ENCODE measurements around the gene ZFR2.

ZFR2 gene

DNA sequence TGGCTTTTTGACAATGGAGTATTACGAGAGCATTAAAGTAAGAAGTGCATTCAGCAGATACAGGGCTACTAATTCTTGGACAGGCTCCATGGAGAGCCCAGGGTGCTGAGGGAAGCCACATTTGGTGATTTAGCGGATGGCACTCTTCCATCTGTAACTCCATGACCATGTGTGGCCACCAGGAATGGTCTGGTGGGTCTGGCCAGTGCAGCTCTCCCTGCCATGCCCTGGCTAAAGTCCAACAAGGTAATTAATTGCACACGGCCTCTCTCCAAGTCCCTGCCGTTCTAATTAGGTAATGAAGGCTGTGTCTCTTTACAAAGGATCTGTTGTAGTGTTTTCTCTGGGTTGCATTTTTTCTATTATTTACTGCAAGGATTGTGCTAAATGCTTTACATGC, 4.3 kb upstream of the ZFR2 start:
- no peak for DNase-seq

DNA sequence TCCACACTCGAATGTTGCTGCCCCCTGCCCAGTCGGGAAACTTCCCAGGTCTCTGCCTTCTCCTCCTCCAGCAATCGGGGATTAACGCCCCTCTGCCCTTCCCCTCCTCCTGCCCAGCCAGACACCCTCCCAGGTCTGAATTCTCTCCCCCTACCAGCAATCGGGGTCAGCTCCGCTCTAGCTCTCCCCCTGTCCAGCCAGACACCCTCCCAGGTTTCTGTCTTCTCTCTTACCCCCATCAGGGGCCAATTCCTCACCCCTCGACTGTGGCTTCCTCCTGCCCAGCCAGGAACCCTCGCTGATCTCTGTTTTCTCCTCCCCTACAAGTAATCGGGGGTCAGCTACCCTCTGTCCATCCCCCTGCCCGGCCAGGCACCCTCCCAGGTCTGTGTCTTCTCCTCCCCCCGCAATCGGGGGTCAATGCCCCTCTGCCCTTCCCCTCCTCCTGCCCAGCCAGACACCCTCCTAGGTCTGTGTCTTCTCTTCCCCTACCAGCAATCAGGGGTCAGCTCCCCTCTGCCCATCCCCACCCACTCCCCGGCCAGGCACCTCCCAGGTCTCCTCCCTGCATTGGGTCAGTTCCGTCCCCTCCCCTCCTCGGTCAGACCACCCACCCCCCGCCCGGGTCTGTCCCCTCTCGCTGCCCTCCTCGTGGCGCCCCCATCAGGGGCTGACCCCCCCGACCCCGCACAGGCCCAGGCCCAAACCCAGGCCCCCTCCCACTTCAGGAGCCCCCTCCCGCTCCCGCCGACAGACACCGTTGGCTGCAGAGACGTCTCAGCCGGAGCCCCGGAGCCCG, 668 bp downstream of the ZFR2 start:
- DNase-seq: no peak

- DNase-seq: no peak
Measured at GRCh38 chr19:3866910-3867638, 1.8 kb downstream of the ZFR2 start.

DNA sequence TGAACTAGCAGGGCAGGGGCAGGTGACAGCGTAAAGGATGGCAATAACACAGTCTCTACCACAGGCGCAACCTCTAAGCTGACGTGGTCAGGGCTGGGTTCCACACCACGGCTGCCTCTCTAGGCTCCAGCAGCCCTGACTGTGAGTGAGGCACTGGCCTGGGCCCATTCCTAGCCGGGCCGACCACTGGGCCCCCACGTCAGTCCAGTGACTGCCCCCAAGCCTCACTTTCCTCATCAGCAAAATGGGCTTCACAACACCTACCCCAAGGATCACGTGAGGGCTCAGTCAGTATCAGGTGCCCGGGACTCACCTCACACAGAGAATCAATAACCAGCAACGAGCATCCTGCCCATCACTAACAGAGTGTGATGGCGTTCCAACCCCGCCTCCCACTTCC, 5.2 kb downstream of the ZFR2 start:
- no peak for DNase-seq

DNA sequence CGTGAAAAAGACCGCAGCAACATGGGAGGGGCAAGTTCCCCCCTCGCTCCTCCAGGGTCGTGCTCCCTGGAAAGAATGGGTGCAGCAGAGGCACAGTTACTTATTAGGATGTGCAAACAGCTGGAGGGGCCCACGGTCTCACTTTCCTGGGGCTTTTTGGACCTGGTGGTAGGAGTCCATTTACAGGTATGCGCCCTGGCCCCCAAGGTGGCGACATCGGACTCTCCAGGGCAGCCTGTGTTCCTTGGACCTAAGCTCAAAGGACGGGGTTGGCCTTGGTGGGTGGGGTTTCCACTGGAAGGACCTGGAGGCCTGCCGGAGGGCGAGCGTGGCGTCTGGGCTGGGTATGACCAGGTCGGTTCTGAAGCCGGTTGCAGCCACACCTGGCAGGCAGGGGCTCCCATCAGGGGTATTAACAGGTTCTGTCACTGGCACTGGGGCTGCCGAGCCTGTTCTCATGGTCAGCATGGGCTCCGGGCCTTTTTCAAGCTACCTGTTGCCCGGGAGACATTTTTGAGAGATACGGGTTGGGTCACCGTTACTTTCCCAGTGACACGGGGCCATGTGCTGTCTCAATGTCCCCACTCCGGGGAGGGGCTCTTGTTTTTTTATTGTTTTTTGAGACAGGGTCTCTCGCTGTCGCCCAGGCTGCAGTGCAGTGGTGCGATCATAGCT, 5.9 kb downstream of the ZFR2 start:
- DNase-seq: no peak

DNA sequence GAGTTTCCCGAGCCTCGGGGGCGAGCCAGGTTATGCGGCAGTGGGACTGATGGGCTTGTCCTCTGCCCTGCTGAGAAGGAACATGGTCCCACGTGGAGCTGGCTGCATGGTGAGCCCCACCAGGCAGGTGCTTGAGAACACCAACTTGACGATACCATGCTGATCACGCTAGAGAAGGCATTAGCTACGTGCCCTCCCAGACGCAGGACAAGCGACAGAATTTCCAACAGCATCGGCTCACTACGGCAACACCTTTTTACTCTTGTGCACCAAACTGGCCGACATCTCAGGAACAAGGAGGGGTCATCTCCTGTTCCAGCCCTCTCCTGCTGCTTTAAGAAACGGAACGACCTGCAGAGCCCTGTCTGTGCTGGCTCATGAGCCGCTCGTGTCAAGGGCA, 8.3 kb downstream of the ZFR2 start:
- DNase-seq: no peak

DNA sequence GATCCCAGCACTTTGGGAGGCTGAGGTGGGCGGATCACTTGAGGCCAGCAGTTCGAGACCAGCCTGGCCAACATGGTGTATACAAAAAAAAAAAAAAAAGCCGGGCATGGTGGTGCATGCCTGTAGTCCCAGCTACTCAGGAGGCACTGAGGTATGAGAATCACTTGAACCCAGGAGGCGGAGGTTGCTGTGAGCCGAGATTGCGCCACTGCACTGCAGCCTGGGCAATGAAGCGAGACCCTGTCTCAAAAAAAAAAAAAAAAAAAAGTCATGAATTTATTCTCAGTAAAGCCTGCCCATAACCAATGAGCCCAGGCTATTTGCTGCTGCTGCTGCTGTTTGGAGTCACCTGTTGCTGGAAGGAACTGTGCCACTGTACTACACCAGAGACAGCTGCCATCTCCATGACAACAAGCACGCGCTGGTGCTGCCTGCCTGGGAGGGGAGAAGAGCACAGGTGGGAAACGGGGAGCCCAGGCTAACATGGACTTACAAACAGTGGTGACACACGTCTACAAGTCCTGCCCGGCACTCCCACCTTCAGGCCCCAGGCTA, 11.3 kb downstream of the ZFR2 start:
- no peak for DNase-seq

DNA sequence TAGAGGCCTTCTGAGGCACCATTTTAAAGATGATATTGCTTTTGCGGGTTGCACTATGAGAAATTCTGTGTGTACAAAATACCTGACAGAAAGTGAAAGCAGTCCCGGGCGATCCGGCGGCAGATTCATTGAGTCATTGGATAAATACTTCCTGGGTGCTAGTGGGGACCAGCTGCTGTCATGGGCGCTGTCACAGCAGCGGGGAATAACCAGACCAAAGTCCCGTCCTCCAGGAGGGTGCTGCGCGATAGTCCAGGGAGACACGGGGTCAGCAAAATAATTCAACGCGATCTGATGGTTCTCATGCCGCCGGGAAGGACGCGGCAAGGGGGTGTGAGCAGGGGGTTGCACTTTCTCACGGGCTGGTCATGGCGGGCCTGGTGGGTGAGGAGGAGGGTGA, 13.5 kb downstream of the ZFR2 start:
- DNase-seq: no peak

- no peak for DNase-seq
Measured at GRCh38 chr19:3852614-3853254, 16.1 kb downstream of the ZFR2 start.

DNA sequence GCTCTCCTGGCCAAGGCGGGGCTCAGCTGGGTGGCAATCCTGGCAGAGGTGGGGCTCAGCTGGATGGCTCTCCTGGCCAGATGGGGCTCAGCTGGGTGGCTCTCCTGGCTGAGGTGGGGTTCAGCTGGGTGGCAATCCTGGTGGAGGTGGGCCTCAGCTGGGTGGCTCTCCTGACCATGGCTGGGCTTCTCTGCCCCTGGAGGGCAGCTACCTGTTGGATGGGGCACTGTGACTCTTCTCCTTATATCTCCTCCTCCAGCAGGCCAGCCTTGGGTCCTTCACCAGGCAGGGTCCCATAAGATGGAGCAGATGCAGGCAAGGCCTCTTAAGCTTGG, 16.7 kb downstream of the ZFR2 start:
- DNase-seq: no peak

DNA sequence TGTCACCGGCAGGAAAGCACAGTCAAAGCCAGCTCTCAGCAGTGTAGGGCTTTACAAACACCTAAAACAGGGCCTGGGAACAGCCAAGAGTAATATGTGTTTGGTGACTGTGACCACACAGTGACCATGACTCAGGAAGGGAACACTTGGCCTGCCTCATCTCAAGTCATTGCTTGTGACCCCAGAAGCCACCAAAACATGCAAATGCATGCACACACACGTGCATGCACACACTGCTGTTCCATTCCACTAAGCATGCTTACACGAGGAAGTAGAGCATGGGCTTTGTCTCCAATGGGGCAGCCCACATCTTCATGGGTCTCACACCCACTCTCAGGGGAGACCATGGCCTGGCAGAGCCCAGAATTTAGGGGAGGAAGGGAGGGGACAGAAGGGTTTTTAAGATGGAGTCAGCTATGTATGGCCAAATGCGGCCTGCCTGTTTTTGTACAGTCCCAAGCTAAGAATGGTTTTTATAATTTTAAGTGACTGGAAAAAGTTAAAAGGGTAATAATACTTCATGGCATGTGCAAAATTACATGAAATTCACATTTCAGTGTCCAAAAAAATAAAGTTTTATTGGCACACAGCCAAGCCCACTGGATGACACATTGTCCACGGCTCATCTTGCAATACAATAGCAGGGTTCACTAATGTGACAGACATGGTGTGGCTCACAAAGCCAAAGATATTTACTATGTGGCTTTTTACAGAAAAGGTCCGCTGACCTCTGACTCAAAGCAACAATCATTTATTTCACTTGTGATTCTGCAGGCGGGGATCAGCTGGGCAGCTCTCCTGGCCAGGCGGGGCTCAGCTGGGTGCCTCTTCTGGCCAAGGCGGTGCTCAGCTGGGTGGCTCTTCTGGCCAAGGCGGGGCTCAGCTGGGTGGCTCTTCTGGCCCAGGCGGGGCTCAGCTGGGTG, 17.3 kb downstream of the ZFR2 start:
- DNase-seq: no peak

- no peak for DNase-seq
Measured at GRCh38 chr19:3850320-3850972, 18.4 kb downstream of the ZFR2 start.

DNA sequence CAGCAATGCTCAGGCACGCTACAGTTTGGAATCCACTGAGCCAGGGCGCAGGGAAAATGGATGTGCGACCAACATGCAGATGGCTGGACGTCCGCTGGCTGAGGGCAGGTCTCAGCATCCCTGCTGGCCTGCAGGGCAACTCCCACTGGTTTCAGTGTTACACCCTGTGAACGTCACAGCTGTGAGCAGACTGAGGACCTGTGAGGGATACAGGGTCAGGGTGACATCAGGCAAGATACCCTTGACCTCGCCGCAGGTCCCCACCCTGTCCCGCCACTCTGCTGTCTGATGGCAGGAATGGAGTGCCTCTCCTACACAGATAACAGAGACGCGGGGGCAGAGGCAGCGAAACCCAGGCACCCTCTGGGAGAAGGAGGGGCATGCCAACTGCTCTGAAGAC, 19.1 kb downstream of the ZFR2 start:
- DNase-seq: no peak

DNA sequence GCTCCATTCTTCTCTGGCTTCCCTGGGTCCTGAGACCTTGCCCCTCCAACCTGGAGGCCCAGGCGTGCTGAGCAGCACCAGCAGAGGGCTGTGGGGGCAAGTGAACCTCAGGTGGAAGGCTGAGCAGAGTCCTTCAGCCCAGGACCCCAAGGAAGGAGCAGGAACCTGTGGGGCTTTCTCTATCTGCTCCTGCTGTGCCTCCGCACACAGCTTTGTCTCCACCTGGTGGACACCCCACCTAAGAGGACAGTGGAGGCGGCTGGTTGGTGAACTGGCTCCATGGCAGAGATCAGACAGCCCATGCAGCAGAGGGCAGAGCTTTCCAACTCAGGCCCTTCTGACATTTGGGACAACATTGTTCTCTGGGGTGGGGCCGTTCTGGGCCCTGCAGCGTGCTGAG, 19.7 kb downstream of the ZFR2 start:
- no peak for DNase-seq

DNA sequence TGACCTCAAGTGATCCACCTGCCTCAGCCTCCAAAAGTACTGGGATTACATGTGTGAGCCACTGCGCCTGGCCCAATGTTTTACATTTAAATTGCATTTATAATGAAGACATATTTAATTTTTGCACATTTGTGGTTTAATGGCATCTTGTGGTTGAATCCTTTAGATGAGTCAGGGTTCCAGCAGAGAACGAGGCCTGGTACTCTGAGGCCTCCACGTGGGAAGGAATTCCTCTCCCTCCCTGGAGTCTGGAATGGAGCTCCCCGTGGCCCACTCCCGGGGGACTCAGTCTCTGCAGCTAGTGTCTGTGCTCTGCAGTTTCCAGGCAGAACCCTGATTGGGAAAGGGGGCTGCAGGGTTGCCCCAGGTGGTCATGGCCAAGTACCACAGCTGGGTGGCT, 24.2 kb downstream of the ZFR2 start:
- DNase-seq: no peak

GRCh38 chr19:3842948-3843347, 25.9 kb downstream of the ZFR2 start:
- DNase-seq: no peak

DNA sequence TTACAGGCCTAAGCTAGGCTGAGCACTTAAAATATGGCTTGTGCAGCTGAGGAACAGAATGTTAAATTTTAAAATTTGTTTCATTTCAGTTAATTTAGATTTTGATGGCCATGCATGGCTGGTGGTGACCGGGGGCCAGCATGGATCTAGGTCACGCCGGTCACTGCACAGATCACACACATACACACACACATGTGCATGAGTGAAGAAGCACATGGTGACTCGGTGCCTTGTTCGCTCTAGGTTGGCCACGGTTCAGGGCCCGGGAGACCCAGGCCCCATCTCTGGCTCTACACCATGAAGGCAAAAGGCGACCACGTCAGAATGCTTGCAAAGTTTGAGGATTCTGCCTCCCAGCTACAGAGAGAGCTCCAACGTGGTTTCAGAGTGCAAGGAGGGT, 28.0 kb downstream of the ZFR2 start:
- no peak for DNase-seq

- DNase-seq: no peak
Measured at GRCh38 chr19:3839941-3840340, 28.9 kb downstream of the ZFR2 start.

- no peak for DNase-seq
Measured at GRCh38 chr19:3838661-3839060, 30.2 kb downstream of the ZFR2 start.

- DNase-seq: no peak
Measured at GRCh38 chr19:3837922-3838321, 30.9 kb downstream of the ZFR2 start.

DNA sequence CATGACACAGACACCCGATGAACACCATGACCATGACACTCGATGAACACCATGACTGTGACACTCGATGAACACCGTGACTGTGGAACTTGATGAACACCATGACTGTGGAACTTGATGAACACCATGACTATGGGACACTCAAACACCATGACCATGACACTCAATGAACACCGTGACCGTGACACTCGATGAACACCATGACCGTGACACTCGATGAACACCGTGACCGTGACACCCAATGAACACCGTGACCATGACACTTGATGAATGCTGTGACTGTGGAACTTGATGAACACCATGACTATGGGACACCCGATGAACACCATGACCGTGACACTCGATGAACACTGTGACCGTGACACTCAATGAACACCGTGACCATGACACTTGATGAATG, 31.5 kb downstream of the ZFR2 start:
- DNase-seq: no peak

DNA sequence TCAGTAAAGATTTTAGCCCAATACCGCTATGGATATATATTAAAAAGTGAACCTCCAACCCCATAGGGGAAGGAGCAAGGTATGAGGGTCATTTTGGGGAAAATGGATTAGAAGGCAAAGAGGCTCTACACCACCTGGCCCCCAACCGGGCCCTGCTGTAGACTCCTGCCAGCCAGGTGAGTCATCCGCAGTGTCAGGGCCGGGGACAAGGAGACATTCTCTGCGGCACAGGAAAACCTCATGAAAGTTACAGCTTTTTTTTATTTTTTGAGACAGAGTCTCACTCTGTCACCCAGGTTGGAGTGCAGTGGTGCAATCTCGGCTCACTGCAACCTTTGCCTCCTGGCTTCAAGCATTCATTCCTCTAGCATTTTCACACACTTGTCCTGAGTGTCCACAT, 32.0 kb downstream of the ZFR2 start:
- no peak for DNase-seq
